NT2/D1 (cell line): ENCODE measurements around the gene PIGX.

ENCODE experiments used
- SUZ12 ChIP-seq: IDR thresholded peaks from 2 replicates; pipeline ENCODE4 v1.6.1; 2011; ENCODE audit not compliant: insufficient read length, insufficient read depth; ENCODE audit errors: extremely low read depth
- YY1 ChIP-seq: IDR thresholded peaks from 2 replicates; pipeline ENCODE4 v1.6.1; 2011; ENCODE audit not compliant: insufficient read length, insufficient read depth
- ZNF274 ChIP-seq: IDR thresholded peaks from 2 replicates; pipeline ENCODE4 v1.6.1; 2011; ENCODE audit warnings: mild to moderate bottlenecking, low read depth, low read length

- no peak for TF ChIP-seq ZNF274
- TF ChIP-seq YY1 = no peak
- no peak for TF ChIP-seq SUZ12
Observed at GRCh38 chr3:196775938-196776337, 63.8 kb downstream of the PIGX start.
